AG20443 (cell line): ENCODE data around the gene UBE3B.
A peak's percentile ranks its signal among the peaks of the same experiment; 100 is the strongest.

Source experiments
- DNase-seq: peaks from one replicate; pipeline ENCODE4 v3.0.0; 2012; ENCODE audit warnings: low spot score, mixed read lengths

Gene UBE3B

DNA sequence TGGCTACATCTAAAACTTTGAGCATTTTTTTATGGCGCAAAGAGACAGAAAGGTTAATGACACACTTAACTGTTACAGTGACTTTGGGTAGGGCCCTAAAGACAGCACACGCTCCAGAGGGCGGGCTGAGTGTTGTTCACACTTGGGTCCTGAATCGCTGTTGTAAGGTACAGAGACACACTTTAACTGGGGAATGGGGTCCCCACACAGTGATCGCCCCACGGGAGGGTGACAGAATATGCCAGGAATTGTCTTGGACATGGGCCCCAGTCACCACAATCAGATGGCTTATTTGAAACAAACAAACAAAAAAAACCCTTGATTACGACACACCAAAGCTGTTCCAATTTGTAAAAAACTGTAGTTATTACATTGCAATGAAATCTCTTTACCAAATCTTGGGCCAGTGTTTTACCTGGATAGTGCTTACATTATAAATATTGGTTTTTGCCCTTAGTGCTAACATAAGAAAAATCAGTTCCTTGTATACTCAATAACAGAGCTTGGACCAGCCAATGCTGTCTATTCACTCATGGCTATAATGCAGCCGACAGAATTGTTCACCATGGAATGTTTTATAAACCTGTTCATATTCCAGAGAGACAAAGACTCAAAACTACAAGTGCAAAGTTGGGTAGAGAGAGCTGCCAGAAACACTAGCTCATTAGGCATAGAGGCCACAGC, 28.6 kb upstream of the UBE3B start:
- no peak for DNase-seq

DNA sequence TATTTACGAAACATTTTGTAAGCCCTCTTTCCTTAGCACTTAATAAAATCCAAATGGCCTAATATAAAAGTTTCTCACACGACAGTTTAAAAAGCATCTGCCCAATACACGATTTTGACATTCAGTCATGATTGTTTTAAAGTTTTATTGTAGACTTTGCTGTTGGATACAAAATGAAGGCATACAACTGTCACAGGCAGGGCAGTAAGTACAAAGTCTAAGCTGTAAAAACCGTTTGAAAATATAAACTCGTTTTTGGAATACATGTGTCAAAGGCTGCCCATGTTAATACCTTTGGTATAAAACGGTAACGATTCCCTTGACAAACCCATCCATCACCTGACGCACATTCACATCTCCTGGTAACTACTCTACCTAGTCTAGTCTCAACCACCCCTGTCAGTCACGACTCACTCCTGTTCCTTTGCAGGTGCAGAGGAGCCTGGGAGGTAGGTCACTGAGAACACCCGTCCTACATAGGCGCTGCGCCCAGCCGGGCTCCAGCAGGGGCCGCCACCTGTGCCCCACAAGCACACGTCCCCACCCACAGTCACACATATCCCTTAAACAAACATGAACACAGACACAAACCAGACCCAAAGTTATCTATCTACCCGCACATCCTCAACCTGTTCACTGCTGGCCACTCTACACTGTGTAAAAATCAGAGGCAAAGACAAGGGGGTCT, 27.4 kb upstream of the UBE3B start:
- DNase-seq = no peak

DNA sequence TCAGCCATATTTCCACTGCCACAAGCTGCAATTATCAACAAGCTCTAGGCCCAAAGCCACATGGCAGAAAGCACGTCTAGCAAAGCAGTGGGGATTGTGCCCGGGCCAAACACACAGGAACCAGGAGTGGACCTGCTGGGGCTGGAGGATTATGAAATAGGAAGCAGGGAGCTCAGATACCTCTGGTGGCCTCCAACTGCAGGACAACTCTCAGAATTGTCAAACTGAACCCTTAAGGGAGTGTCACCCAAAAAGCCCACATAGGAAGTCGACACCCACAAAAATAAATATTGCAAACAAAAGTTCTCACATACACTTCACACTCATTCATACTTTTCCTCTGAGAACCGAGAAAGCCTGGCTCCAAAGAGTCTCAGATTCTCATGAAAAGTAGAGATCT, 26.5 kb upstream of the UBE3B start:
- no peak for DNase-seq

- no peak for DNase-seq
Observed at GRCh38 chr12:109451400-109451799, 26.0 kb upstream of the UBE3B start.

DNA sequence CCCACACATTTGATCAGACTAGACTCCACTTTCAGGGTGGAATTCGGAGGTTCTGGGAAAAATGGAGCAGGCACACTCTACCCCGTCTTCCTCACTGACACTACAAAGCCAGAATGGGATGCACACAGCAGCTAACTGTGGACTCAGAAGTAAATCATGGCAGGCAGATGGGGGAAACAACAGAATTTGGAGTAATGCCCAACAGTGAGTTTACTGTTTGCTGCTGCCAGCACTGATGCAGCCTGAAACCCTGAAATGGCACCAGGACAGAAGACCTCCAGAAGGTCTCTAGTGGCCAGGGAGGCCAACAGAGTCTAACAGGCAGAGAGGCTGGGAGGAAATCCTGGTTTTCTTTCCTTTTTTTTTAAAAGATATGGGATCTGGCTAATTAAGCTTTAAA, 24.9 kb upstream of the UBE3B start:
- no peak for DNase-seq

DNA sequence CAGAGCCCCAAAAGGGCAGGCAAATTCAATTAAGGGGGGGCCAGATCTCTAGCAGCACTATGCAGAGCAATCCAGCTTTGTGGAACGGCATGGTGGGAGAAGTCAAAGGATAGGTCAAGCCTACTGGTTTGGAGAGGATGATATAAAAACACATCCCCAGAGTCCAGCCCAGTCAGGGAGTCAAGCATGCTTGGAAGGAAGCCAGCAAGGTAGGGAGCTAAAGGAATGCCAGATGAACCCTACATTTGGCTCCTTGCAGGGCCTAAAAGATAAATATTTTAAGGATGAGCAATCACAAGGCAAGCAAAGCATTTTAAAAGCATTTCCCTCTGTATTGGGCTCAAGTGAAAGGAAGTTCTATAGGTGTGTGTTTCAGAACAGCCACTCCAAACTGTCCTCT, 21.7 kb upstream of the UBE3B start:
- DNase-seq = no peak

DNA sequence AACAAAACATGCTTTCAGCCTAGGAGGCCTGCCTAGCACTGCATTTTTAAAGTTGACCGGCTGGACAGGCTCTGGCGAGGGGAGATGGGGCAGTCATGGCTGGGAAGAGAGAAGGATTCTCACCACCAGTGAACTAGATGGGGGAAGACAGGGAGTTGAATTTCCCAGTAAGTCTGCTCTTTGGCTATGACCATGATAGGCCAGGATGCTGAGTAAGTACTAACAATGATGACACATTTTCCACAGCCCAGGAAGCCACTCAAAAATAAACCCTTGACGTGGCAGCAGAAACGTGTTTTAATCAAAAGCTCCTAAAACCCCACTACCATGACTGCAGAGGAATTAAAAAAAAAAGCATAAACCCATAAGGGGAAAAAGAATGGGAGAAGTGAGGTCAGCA, 19.3 kb upstream of the UBE3B start:
- DNase-seq = peak; percentile 66

DNA sequence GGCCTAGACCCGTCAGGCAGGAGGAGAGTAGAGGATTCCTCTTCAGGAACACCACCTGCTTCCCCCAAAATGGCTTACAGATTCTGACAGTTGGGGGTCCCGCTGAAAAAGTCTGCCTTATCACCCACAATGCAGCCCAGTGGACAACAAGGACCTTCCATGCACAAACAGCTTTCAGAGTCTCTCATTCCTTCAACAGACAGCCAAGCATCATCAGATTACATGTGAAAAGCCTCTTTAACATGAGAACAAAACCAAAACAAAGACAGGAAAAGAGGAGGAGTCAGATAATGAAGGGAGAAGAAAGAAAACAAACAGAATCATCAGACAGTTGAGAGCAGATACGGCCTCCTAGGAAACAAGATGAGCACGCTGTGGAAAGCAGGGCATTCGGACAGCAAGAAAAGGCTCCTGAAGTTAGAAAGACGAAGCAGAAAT, 18.6 kb upstream of the UBE3B start:
- peak; percentile 25 for DNase-seq

DNA sequence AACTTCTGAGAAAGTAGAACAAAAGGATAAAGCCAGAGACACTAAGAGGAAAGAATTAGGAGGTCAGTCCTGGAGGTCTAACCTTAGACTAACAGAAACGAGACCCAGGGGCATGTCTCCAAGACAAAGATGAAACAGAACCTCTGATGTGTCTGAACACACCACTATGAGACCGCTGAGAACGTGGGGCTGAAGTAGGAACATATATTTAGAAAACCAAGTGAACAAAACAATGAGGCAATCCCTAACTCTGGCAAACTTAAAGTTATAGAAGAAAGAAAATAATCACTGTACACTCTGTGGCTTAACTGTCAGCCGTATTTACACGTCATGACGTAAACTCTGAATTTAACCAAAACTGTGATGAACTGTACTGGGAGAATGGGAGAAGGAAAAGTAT, 18.2 kb upstream of the UBE3B start:
- DNase-seq = no peak

DNA sequence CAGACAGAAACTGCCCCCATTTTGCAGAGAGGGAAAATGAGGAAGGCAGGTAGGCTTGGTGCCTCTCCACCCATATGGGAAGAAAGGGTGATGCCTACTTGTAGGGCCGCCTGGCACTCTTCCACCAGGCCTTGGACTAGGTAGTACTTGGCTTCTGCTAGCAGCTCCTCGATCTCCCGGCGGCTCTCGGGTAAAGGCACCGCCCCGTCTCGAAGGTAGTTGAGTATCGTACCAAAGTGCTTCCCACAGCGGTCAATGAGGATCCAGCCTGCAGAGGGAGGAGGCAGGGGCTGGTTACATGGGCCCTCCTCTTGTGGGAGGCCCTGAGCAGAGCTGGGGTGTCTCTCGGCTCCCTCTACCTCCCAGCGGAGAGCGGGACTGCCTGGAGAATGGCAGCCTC, 16.9 kb upstream of the UBE3B start:
- no peak for DNase-seq

DNA sequence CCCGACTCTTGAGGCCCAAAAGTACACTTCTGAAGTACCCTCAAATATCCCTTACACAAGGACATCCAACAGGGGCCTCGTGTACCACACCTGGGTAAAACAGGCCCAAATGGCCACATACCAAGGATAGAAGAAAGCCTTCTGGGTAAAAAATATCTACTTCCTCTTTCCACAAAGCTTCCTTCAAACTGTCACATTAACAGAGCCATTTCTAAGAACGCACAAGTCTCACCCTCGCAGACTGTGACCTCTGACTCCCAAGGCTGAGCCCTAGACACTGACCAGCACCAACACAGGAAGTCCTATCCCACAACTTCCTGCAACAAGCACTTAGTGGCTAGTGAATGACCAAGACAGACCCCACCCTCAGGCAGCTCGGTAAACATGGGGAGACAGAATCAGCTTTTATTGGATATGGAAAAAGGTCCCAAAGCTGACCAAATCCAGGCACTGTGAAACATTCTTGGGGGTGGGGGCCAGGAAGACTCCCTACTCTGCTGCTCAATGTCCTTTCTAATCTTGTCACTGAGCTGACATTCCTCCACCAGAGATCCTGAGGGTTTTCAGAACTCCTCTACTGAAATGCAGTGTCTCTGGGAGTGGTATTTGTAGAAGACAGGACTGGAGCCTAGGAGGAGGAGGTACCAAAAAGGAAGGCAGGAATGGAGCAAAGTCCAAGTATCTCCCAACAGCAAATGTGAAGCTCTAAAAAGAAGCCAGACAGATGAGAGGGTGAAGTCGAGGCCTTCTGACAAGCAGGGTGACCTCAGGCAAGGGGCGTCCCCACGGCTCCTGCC, 16.2 kb upstream of the UBE3B start:
- DNase-seq = peak; percentile 33

GRCh38 chr12:109461846-109462756, 15.3 kb upstream of the UBE3B start:
- peak; percentile 95 for DNase-seq

GRCh38 chr12:109462868-109463692, 14.4 kb upstream of the UBE3B start:
- peak; percentile 86 for DNase-seq

GRCh38 chr12:109463756-109464155, 13.7 kb upstream of the UBE3B start:
- peak; percentile 27 for DNase-seq

GRCh38 chr12:109464642-109465351, 12.6 kb upstream of the UBE3B start:
- no peak for DNase-seq

- no peak for DNase-seq
Observed at GRCh38 chr12:109466305-109466704, 11.1 kb upstream of the UBE3B start.

DNA sequence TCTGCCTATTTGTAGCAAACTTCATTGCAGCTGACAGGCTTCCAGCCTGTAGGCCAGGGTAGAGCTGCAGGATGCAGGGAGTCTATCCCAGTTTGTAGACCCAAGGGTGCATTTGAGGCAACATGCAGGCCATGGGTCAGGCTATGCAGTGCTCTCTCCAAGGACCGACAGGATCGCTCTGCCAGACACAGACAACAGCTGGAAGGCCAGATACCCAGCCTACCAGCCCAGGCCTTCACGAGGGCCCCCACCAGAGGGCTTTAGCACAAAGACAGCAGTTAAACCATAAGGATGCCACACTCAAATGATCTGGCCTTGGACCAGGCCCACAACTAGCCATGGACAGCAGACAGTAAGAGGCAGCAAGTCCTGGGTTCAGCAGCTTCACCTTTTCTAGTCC, 10.6 kb upstream of the UBE3B start:
- no peak for DNase-seq

GRCh38 chr12:109467978-109468676, 9.3 kb upstream of the UBE3B start:
- peak; percentile 56 for DNase-seq

DNA sequence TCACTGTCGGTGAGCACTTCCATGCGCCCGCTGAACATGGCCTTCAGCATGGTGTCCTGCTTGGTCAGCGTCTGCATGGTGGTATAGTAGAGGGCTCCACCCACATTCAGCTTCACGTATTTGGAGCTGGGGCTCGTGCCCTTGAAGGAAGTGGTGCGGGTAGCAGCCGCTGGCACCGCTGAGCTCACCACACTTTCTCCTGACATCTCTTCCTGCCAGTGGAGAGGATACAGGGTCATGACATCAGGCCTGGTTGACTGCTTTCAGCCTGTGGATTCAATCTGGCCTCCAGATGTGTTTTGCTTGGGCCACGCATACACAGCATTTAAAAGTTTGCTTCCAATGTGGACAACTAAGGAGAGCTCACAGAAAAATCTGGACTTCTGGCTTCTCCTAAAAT, 7.9 kb upstream of the UBE3B start:
- DNase-seq = peak; percentile 75

GRCh38 chr12:109473006-109473405, 4.4 kb upstream of the UBE3B start:
- DNase-seq = no peak
